ENCODE results near the gene RNU5D-1. TPM values are rescaled to one million over a fixed set of nuclear protein-coding genes. Genes with fewer than 3 reads are reported as not detected.
"Not testable (repeated sequence)": the region's sequence is repeated elsewhere in the genome, so short reads cannot be mapped to it uniquely, and the experiment has no call there.

Gene RNU5D-1
- total and polyA plus RNA-seq, 8 donors = 3.4 to 4.7 TPM; not detected in 6

GRCh38 chr1:44777547-44777946, 46.6 kb upstream of the RNU5D-1 start:
- intact Hi-C loops (cut with DNase I) = no loop called here
- DNase-seq = peak in 1 of 4 donors; percentile 53

DNA sequence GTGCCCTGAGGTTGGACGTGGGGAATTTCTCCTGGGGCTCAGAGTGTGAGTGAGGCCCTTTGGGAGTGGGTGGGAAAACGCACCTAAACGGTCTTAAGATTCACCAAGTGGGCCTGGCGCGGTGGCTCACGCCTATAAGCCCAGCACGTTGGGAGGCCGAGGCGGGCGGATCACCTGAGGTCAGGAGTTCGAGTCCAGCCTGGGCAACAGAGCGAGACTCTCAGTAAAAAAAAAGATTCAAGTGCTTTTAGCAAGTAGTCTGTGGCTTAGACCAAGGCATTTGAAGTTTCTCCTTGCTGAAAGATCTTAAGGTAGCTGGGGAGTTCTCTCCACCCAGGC, 45.7 kb upstream of the RNU5D-1 start:
- H3K9me3 ChIP-seq = no peaks in the 10 kb centered on the region
- peak overlapping the region; percentile 91 to 93 for H3K27ac ChIP-seq
- H3K4me1 ChIP-seq = peaks cover 21 to 39% of the 10 kb centered on the region in 2 donors
- peaks cover 0 to 56% of the 10 kb centered on the region in 2 donors for H3K36me3 ChIP-seq
- intact Hi-C loops (cut with DNase I) = no loop called here
- TF ChIP-seq CTCF (IDR thresholded peaks at IDR 0.05) = no peak
- ATAC-seq (no peak), DNase-seq (peak in 1 of 4 donors; percentile 54)
- no peaks in the 10 kb centered on the region for H3K27me3 ChIP-seq
- peak overlapping the region; percentile 88 to 93 for H3K4me3 ChIP-seq

More at GRCh38 chr1:44777547-44777946, 46.6 kb upstream of the RNU5D-1 start:
- H3K4me3 ChIP-seq = peak overlapping the region in 1 of 2 donors; percentile 88
- H3K27ac ChIP-seq = peak overlapping the region in 1 of 2 donors; percentile 5
- no peak for ATAC-seq
- TF ChIP-seq CTCF (IDR thresholded peaks at IDR 0.05) = no peak
- no peaks in the 10 kb centered on the region for H3K9me3 ChIP-seq
- H3K36me3 ChIP-seq = peaks cover 0 to 62% of the 10 kb centered on the region in 2 donors
- peaks cover 21 to 39% of the 10 kb centered on the region in 2 donors for H3K4me1 ChIP-seq
- no peaks in the 10 kb centered on the region for H3K27me3 ChIP-seq

DNA sequence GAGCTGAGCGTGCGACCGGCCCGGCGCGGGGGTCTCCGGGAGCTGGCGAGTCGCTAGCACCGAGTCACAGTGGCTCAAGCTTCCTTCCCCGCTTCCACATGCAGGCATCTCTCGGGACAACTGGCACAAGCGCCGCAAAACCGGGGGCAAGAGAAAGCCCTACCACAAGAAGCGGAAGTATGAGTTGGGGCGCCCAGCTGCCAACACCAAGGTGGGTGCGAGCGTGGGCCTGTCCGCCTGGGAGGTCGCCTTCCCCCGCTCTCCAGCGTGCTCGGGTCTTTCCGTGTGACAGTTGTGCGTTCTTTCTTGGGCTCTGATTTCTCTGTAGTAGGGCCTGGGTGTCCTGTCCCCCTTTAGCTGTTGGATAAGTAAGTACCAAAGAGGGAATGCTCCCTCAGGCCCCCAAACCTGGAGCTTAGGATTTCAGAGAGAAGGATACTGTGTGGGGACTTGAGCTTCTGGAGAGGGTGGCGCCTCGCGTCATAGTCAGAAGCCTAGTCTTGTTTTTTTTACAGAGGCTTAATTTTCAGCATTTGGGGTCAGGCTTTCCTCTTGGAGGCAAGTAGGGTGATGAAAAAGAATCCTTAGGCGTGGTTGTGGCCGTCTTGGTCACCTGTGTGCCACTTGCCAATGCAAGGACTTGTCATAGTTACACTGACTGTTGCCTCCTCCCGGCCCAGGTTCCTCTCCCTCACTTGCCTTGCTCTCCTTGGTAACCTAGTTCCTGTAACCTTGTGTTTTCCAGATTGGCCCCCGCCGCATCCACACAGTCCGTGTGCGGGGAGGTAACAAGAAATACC, 45.2 kb upstream of the RNU5D-1 start:
- ATAC-seq = peak; percentile 22
- H3K27ac ChIP-seq = peak overlapping the region; percentile 91 to 93

DNA sequence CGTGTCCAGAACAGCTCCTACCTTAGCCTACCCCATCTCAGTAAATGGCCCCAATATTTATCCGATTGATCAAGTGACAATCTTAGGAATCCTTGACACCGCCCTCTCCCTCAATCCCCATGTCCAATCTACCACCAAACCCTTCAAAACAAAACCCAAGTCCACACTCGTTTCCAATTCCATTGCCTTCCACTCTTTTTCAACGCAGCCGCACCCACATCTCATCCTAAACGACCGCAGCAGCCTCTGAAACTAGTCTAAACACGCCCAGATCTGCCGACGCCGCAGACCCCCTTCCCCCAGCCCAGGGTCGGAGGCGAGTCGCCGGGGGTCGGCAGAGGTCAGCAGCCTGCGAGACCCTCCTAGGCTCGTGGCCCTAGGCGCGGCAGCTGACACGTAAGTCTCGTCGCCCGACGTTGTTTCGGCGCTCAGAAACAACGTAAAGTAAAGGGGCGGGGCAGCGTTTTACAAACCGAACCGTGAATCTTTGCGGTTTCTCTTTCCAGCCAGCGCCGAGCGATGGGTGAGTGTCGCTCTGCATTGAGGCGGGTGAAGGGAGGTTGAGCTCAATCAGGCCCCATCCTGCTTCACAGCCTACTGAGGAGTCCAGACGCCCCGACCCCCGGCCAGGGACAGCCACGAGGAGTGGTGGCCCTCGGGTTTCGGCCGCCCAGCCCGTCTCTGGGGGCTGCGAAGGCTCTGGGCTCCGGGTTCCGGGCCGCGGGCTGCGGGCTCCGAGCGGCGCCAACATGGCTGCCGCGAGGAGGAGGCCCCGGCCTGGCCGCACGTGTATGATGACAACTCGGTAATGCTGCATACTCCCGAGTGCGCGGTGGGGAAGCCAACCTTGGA, 44.3 kb upstream of the RNU5D-1 start, which contains the start of gene RPS8:
RPS8 (plus strand) TSS at position 463 of the 852 bp plus-strand sequence; CDS start at position 520, 57 bp downstream.
- no peak for TF ChIP-seq CTCF (IDR thresholded peaks at IDR 0.05)
- ATAC-seq (peak; percentile 94), DNase-seq (peak; percentile 93 to 96 (median 94))
- H3K27me3 ChIP-seq = no peaks in the 10 kb centered on the region
- intact Hi-C loops (cut with DNase I) = no loop called here
- no peaks in the 10 kb centered on the region for H3K9me3 ChIP-seq
- peak within 1 kb of the TSS; percentile 88 to 93 for H3K4me3 ChIP-seq
- H3K36me3 ChIP-seq = peaks cover 0 to 42% of the 10 kb centered on the region in 2 donors
- peak within 1 kb of the TSS; percentile 91 to 93 for H3K27ac ChIP-seq
- H3K4me1 ChIP-seq = peaks cover 21 to 39% of the 10 kb centered on the region in 2 donors

More for the DNA sequence above, 45.2 kb upstream of the RNU5D-1 start:
- peak in 1 of 4 donors; percentile 89 for DNase-seq
- Histone ChIP-seq H3K36me3 (peaks cover 0 to 50% of the 10 kb centered on the region in 2 donors), H3K27me3 (no peaks in the 10 kb centered on the region), H3K4me1 (peaks cover 21 to 39% of the 10 kb centered on the region in 2 donors), H3K9me3 (no peaks in the 10 kb centered on the region), H3K4me3 (peak overlapping the region; percentile 88 to 93)
- no peak for TF ChIP-seq CTCF (IDR thresholded peaks at IDR 0.05)
- intact Hi-C loops (cut with DNase I) = no loop called here

DNA sequence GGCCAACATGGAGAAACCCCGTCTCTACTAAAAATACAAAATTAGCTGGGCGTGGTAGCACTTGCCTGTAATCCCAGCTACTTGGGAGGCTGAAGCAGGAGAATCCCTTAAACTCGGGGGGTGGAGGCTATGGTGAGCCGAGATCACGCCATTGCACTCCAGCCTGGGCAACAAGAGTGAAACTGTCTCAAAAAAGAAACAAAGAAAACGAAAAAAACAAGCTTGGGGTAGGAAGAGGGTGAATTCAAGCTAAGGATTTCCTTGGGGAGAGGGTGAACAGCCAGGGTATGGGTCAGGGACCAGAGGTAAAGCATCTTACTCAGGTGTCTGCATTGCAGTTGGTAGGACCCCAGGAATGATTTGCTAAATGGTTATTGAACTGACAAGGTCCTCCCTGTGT, 35.5 kb upstream of the RNU5D-1 start:
- intact Hi-C loops (cut with DNase I) = not testable (repeated sequence)
- H3K36me3 ChIP-seq = peaks cover 0 to 47% of the 10 kb centered on the region in 2 donors

More for the DNA sequence above, 35.5 kb upstream of the RNU5D-1 start:
- H3K4me3 ChIP-seq, H3K27me3 ChIP-seq, H3K9me3 ChIP-seq, ATAC-seq, H3K4me1 ChIP-seq, DNase-seq, H3K27ac ChIP-seq: not testable (repeated sequence)
